Bronchial epithelial cell (primary cell): Measurements from ENCODE around the gene OR10A3. TPM values are rescaled to one million over a fixed set of nuclear protein-coding genes. Genes with fewer than 3 reads are reported as not detected.

Experiments used
- DNase-seq: peaks from one replicate; pipeline ENCODE4 v3.0.0-alpha.2; 2010; ENCODE audit warnings: low read depth
- FAIRE-seq: peaks from 2 replicates; lab custom pipeline; 2011; peaks lifted over from hg19 to GRCh38; lab: Jason Lieb, UNC
- H3K27me3 ChIP-seq: 2 replicates; pipeline ENCODE4 v1.5.1; 2011; ENCODE audit warnings: low read length; ENCODE audit not compliant: control insufficient read depth, insufficient read depth
- H3K36me3 ChIP-seq: 2 replicates; pipeline ENCODE4 v1.5.1; 2011; ENCODE audit warnings: low read length; ENCODE audit not compliant: control insufficient read depth, insufficient read depth
- H3K4me3 ChIP-seq: 2 replicates; pipeline ENCODE4 v1.5.1; 2011; ENCODE audit warnings: mild to moderate bottlenecking, low read depth, low read length, control low read depth
- total RNA-seq: library from RNA; depleted of rRNA; stranded (reverse); fragments of >200 nt; gene quantifications from 2 replicates; pipeline ENCODE4 v1.2.1, GENCODE V29; 2014
- TF ChIP-seq, protein P1 (sequence below): IDR thresholded peaks from 2 replicates; pipeline ENCODE4 v1.5.1; 2011; ENCODE audit warnings: mild to moderate bottlenecking, moderate library complexity, low read length, control low read depth, inconsistent platforms; ENCODE audit not compliant: insufficient read depth, severe bottlenecking

Gene OR10A3
- total RNA-seq, 1 donor from 2014 or later, result not detected

DNA sequence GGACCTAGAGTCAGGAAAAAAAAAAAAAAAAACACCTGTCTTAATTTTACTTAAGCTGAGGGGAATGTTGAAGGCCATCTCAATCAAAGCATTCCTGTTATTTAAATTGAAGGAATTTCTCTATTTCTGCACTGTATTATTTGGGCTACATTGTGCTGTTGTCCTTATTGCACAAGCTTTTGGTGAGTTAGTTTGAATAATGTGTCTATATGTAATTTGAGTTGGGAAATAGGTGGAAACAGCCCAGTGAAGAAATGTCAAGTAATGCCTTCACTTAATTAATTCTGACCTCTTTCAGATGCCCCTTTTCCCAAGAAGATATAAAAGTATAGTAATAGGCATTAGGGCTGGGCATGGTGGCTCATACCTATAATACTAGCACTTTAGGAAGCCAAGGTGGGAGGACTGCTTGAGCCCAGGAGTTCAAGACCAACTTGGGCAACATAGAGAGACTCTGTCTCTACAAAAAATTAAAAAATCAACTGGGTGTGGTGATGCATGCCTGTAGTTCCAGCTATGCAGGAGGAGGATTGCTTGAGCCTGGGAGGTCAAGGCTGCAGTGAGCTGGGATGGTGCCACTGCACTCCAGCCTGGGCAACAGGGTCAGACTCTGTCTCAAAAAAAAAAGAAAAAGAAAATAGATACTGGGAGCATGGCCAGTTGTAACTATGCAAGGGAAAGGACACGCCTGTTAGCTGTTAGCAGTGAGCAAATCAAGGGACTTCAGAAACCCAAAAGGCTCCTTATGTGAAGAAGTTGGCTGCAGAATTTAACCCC lies 45.3 kb downstream of the OR10A3 start:
- Histone ChIP-seq H3K36me3 (no peaks in the 10 kb centered on the region), H3K27me3 (no peaks in the 10 kb centered on the region), H3K4me3 (no peak overlapping the region)
- no peak for DNase-seq
- FAIRE-seq, result no peak
- TF ChIP-seq, protein P1, sequence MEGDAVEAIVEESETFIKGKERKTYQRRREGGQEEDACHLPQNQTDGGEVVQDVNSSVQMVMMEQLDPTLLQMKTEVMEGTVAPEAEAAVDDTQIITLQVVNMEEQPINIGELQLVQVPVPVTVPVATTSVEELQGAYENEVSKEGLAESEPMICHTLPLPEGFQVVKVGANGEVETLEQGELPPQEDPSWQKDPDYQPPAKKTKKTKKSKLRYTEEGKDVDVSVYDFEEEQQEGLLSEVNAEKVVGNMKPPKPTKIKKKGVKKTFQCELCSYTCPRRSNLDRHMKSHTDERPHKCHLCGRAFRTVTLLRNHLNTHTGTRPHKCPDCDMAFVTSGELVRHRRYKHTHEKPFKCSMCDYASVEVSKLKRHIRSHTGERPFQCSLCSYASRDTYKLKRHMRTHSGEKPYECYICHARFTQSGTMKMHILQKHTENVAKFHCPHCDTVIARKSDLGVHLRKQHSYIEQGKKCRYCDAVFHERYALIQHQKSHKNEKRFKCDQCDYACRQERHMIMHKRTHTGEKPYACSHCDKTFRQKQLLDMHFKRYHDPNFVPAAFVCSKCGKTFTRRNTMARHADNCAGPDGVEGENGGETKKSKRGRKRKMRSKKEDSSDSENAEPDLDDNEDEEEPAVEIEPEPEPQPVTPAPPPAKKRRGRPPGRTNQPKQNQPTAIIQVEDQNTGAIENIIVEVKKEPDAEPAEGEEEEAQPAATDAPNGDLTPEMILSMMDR, result no peak

DNA sequence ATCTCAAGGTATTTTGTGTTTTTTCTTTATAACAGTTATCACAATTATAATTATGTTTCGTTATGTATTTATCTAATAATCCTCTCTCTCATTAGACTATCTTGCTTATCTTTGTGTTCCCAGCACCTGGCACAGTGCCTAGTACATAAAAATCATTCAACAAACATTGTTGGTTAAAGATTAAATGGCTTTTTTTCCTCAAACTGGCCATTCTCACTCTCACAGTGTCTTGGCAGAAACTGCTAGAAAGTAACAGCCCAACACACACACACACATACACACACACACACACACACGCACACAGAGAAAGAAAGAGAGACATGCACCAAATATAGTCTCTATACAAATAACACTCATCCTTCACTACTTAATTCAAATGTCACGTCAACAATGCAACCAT lies 47.3 kb downstream of the OR10A3 start:
- TF ChIP-seq, protein P1, result no peak
- FAIRE-seq, result no peak

DNA sequence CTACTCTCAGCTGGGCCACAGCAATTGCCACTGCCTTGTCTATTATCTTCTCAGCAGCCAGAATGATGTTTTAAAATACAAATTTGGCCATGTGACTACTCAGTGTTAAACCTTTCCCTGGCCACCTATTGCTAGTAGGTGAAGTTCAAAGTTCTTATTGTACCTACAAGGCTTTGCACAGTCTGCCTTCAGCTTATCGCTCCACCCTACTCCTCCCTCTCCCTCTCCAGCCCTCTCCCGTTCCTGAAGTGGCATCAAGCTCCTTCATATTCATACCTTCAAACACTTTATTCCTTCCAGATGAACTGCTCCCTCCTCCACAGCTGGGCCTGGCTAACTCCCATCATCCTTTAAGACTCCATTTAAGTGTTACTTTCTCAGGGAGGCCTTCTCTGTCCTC lies 47.7 kb downstream of the OR10A3 start:
- FAIRE-seq, result no peak
- Histone ChIP-seq H3K27me3 (no peaks in the 10 kb centered on the region), H3K36me3 (no peaks in the 10 kb centered on the region), H3K4me3 (no peak overlapping the region)
- TF ChIP-seq, protein P1, result no peak
- no peak for DNase-seq

More for the DNA sequence above, 47.3 kb downstream of the OR10A3 start:
- H3K27me3 ChIP-seq, result no peaks in the 10 kb centered on the region
- no peak overlapping the region for H3K4me3 ChIP-seq
- H3K36me3 ChIP-seq, result no peaks in the 10 kb centered on the region
- no peak for DNase-seq

GRCh38 chr11:7892840-7893254 lies 48.7 kb downstream of the OR10A3 start:
- DNase-seq (peak; percentile 63), FAIRE-seq (no peak)
- no peaks in the 10 kb centered on the region for H3K27me3 ChIP-seq
- TF ChIP-seq, protein P1, result peak; percentile 62
- no peaks in the 10 kb centered on the region for H3K36me3 ChIP-seq
- no peak overlapping the region for H3K4me3 ChIP-seq

DNA sequence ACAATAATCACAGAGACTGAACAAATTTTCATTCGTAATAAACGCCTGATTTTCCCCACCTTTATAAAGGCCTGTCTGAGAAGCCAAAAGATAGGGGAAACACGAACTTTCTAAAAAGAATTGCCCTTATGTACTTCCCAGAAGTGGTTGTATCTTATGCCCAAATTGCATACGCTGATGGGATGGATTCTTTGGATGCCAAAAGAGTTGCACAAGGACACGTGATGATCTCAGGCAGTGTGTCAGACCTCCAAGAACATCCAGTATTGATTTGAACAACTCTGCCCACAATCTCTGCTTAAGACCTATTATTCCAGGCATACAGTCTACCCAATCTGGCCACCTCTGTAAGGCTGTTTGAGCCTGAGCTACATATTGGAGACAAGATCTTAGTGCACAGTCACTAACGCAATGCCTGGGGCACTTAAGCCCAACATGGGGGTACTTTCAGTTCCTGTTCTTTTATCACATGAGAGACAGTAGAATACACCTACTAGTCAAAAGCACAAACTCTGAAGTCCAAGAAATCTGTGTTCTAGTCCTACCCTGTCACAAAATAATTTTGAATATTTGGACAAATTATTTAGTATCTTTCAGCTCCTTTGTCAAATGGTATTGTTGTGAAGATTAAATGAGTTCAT lies 49.3 kb downstream of the OR10A3 start:
- Histone ChIP-seq H3K36me3 (no peaks in the 10 kb centered on the region), H3K27me3 (no peaks in the 10 kb centered on the region), H3K4me3 (no peak overlapping the region)
- DNase-seq, result peak; percentile 27
- FAIRE-seq, result peak; percentile 70
- TF ChIP-seq, protein P1, result no peak
